HL-60 (cell line): ENCODE results near the gene KATNB1.

Experiments used
- DNase-seq, 2 experiments: peaks; one replicate each; pipeline ENCODE4 v3.0.0-alpha.2; 2010 to 2020; ENCODE audit warnings: low read depth in 1 of 2, low spot score in 1 of 2
- H3K27ac ChIP-seq: fragments of 250-450 bp; sonication (Bioruptor Pico); replicated peaks from 2 replicates; pipeline ENCODE4 v1.5.1; 2020; ENCODE audit warnings: mild to moderate bottlenecking, moderate library complexity
- H3K27me3 ChIP-seq: fragments of 250-450 bp; sonication (Bioruptor Pico); 2 replicates; pipeline ENCODE4 v1.5.1; 2021; ENCODE audit warnings: mild to moderate bottlenecking, moderate library complexity; ENCODE audit not compliant: insufficient read depth, poor library complexity, severe bottlenecking
- H3K4me3 ChIP-seq: replicated peaks from 2 replicates; pipeline ENCODE4 v1.5.1; 2011; ENCODE audit warnings: mild to moderate bottlenecking, control low read depth, low read length; ENCODE audit not compliant: insufficient read depth
- GABPA ChIP-seq: IDR thresholded peaks from 2 replicates; pipeline ENCODE4 v1.6.1; 2012; ENCODE audit warnings: low read depth
- POLR2AphosphoS5 ChIP-seq: IDR thresholded peaks from 2 replicates; pipeline ENCODE4 v1.6.1; 2012; ENCODE audit warnings: low read depth
- SPI1 ChIP-seq: IDR thresholded peaks from 2 replicates; pipeline ENCODE4 v1.6.1; 2012; ENCODE audit warnings: low read depth, mild to moderate bottlenecking, borderline replicate concordance
- TF ChIP-seq, protein P1 (sequence below): IDR thresholded peaks from one replicate; pipeline ENCODE4 v1.5.1; 2011; ENCODE audit warnings: low read length, control low read depth, inconsistent platforms; ENCODE audit not compliant: insufficient read depth
- TF ChIP-seq, protein P2 (sequence below): IDR thresholded peaks from 2 replicates; pipeline ENCODE4 v1.6.1; 2012; ENCODE audit warnings: low read depth; ENCODE audit not compliant: insufficient replicate concordance

Gene KATNB1

DNA sequence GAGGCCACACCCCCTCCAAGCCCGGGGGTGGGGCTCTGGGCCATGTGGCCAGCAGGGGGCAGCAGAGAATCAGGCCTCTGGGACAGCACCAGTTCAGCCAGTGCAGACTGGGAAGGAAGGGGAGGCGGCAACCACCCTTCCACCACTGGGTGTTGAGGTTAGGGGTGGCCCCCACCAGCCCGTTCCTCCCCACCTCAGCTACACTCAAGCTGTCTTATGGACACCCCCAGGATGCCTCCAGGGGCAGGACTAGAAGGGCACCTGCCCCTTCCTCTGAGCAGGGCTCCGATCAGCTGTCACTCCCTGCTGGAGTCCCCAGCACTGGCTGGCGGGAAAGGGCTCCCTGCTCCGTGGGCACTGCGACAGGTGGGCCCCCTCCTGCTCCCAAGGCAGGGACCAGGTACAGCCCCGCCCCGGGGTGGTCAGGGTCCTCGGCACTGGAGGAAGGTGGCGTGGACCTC lies 21.8 kb downstream of the KATNB1 start:
- no peaks in the 10 kb centered on the region for H3K27me3 ChIP-seq
- no peak overlapping the region for H3K4me3 ChIP-seq
- H3K27ac ChIP-seq: no peak overlapping the region
- DNase-seq: peak; percentile 62 to 84
- TF ChIP-seq SPI1 (no peak), POLR2AphosphoS5 (0 out of 2 replicates have a peak, but pooled peaks have one; percentile 35)
- TF ChIP-seq, protein P1, sequence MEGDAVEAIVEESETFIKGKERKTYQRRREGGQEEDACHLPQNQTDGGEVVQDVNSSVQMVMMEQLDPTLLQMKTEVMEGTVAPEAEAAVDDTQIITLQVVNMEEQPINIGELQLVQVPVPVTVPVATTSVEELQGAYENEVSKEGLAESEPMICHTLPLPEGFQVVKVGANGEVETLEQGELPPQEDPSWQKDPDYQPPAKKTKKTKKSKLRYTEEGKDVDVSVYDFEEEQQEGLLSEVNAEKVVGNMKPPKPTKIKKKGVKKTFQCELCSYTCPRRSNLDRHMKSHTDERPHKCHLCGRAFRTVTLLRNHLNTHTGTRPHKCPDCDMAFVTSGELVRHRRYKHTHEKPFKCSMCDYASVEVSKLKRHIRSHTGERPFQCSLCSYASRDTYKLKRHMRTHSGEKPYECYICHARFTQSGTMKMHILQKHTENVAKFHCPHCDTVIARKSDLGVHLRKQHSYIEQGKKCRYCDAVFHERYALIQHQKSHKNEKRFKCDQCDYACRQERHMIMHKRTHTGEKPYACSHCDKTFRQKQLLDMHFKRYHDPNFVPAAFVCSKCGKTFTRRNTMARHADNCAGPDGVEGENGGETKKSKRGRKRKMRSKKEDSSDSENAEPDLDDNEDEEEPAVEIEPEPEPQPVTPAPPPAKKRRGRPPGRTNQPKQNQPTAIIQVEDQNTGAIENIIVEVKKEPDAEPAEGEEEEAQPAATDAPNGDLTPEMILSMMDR: peak; percentile 88

DNA sequence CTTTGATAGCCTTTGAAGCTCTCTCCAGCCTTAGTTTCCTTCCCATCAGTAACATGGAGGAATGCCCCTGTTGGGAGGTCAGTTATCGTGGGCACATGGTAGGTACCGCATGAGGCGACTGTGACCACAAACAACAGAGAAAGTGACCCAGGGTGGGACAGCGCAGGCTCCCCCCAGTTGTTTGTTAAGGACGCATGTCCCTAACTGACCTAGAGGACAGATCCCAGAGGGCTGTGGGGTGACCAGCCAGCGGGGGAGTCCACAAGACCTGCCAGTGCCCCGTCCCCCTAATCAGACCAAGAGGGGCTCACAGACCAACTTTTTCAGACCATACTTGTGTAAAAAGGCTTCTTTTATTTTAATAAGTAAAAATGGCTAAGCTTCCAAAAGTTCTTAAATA lies 22.3 kb downstream of the KATNB1 start:
- Histone ChIP-seq H3K27me3 (no peaks in the 10 kb centered on the region), H3K4me3 (no peak overlapping the region), H3K27ac (no peak overlapping the region)
- DNase-seq: no peak
- TF ChIP-seq GABPA (no peak), SPI1 (no peak), POLR2AphosphoS5 (no peak)
- TF ChIP-seq, protein P1: no peak
- TF ChIP-seq, protein P2, sequence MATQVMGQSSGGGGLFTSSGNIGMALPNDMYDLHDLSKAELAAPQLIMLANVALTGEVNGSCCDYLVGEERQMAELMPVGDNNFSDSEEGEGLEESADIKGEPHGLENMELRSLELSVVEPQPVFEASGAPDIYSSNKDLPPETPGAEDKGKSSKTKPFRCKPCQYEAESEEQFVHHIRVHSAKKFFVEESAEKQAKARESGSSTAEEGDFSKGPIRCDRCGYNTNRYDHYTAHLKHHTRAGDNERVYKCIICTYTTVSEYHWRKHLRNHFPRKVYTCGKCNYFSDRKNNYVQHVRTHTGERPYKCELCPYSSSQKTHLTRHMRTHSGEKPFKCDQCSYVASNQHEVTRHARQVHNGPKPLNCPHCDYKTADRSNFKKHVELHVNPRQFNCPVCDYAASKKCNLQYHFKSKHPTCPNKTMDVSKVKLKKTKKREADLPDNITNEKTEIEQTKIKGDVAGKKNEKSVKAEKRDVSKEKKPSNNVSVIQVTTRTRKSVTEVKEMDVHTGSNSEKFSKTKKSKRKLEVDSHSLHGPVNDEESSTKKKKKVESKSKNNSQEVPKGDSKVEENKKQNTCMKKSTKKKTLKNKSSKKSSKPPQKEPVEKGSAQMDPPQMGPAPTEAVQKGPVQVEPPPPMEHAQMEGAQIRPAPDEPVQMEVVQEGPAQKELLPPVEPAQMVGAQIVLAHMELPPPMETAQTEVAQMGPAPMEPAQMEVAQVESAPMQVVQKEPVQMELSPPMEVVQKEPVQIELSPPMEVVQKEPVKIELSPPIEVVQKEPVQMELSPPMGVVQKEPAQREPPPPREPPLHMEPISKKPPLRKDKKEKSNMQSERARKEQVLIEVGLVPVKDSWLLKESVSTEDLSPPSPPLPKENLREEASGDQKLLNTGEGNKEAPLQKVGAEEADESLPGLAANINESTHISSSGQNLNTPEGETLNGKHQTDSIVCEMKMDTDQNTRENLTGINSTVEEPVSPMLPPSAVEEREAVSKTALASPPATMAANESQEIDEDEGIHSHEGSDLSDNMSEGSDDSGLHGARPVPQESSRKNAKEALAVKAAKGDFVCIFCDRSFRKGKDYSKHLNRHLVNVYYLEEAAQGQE: no peak

DNA sequence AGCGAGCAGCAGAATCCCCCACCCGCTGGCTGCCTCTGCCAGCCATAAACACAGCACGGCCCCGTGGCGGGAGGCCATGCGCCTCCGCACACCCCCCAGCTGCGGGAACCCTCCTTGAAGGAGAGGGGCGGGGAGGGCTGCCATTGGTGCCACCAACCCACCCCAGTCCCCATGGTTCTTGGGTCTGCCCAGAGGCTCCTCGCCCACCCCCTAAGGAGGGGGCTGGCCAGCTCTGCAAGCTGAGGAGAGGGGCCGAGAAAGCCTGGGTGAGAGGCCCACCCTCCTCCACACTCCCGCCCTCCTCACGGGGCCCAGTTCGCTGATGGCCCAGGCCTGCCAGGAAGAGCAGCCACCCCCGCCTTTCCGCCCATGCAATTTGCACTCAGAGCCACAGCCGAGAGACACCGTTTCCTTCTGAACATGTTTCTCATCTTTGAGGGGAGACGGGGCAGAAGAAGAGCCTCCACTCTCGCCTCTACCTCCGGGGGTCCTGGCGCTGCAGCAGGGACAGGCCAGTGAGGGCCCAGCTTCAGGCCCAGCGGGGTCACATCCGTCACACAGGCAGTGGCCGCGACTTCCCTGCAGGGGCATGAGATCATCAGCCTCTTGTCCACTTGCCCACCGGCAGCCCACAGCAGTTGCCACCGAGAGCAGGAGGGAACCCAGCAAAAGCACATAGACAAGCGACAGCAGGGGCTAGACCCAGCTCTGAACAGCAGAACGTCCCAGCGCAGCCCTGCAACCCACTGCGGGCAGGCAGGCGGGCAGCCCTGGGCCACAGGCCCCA lies 23.0 kb downstream of the KATNB1 start:
- TF ChIP-seq, protein P1: no peak
- no peak for TF ChIP-seq SPI1
- no peak for DNase-seq
- no peaks in the 10 kb centered on the region for H3K27me3 ChIP-seq
- H3K4me3 ChIP-seq: no peak overlapping the region
- H3K27ac ChIP-seq: no peak overlapping the region

DNA sequence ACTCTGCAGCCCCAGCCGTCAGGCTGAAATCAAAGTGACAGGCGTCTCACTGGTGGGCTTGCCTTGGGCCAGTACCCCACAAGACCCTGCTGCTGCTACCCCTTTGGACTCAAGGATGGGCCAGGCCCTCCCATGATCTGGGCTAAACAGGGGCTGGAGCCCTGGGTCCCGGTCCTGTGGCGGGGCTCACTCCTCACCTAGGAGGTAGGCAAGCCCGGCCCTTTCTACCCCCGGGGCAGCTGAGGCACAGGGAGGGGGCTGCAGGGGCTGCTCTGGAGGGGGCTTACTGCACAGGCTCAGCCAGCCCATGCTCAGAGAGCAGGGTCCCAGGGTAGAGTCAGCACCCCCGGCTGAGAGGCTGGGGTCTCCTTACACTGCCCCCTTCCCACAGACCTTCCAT lies 23.6 kb downstream of the KATNB1 start:
- H3K4me3 ChIP-seq: no peak overlapping the region
- no peak for DNase-seq
- TF ChIP-seq, protein P2: no peak
- TF ChIP-seq GABPA (no peak), SPI1 (no peak), POLR2AphosphoS5 (no peak)
- TF ChIP-seq, protein P1: no peak
- no peak overlapping the region for H3K27ac ChIP-seq
- no peaks in the 10 kb centered on the region for H3K27me3 ChIP-seq
